ENCODE measurements around the gene SPATA4. TPM values are rescaled to one million over a fixed set of nuclear protein-coding genes. Genes with fewer than 3 reads are reported as not detected.

SPATA4 gene
- total and polyA plus RNA-seq, 2 donors (not counting 3 experiments of a cell fraction or from before 2014, with no cell fraction given): not detected

DNA sequence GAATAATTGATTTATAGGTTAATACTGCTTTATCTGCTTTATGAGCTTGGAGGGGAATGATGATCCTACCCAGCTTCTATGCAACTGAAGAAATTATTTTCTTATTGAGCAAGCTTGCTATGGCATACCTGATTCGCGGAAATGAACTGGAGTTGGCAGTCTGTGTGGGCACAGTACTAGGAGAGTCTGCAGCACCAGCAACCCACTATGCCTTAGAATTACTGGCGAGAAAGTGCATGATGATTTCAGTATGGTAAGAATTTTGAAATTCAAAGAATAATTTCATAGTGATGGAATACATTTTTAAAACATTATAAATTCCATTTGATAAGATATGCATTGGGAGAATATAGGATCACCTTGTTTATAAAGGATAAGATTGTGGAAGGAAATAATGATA is 32.3 kb downstream of the SPATA4 start:
- Histone ChIP-seq H3K9me3 (replicated peaks; ENCODE audit: control insufficient read depth, insufficient read depth, low read length) (no peaks in the 10 kb centered on the region), H3K9ac (replicated peaks; ENCODE audit: extremely low read depth, insufficient read depth, low read length) (no peak overlapping the region), H3K27ac (ENCODE audit: insufficient read depth, low read depth, low read length) (no peak overlapping the region), H3K36me3 (ENCODE audit: control insufficient read depth in 2 of 2, extremely low read depth in 1 of 2, insufficient read depth in 2 of 2, low read length in 2 of 2) (no peaks in the 10 kb centered on the region), H3K4me1 (ENCODE audit: control insufficient read depth, extremely low read depth, insufficient read depth, low read length) (no peaks in the 10 kb centered on the region), H3K4me3 (replicated peaks in 1 of 3; ENCODE audit: insufficient read depth in 1 of 3, low read depth in 1 of 3, low read length in 3 of 3) (no peak overlapping the region), H2AFZ (ENCODE audit: low read depth, low read length) (no peak overlapping the region), H3K27me3 (ENCODE audit: control insufficient read depth in 2 of 2, insufficient read depth in 2 of 2, low read length in 2 of 2) (no peaks in the 10 kb centered on the region), H3K79me2 (ENCODE audit: control insufficient read depth, insufficient read depth, low read length) (no peaks in the 10 kb centered on the region), H4K20me1 (replicated peaks; ENCODE audit: control insufficient read depth, extremely low read depth, insufficient read depth, low read length) (no peaks in the 10 kb centered on the region), H3K9me1 (replicated peaks; ENCODE audit: control insufficient read depth, extremely low read depth, insufficient read depth, low read length) (no peaks in the 10 kb centered on the region), H3K4me2 (ENCODE audit: insufficient read depth, low read length) (no peak overlapping the region)
- dilution Hi-C loops (cut with MboI; ENCODE audit: extremely low pct_ligation_motif_present, low sequenced_read_pairs): no loop called here
- TF ChIP-seq POLR2AphosphoS5 (IDR thresholded peaks at IDR 0.05; ENCODE audit: insufficient read depth, low read depth, low read length) (no peak), FOS (IDR thresholded peaks at IDR 0.05; ENCODE audit: borderline replicate concordance, insufficient read depth, low read length) (no peak), POLR2A (IDR thresholded peaks at IDR 0.05; ENCODE audit: low read depth, low read length) (no peak), MYC (IDR thresholded peaks at IDR 0.05; ENCODE audit: low read depth, low read length) (no peak), JUN (IDR thresholded peaks at IDR 0.05; ENCODE audit: borderline replicate concordance, insufficient read depth, insufficient read length, low read depth) (no peak), EZH2 (IDR thresholded peaks at IDR 0.05; ENCODE audit: borderline replicate concordance, low read depth, low read length, severe bottlenecking) (no peak), GATA2 (IDR thresholded peaks at IDR 0.05; ENCODE audit: insufficient read depth, insufficient read length, low read depth, low read length) (no peak)
- TF ChIP-seq, protein P1, sequence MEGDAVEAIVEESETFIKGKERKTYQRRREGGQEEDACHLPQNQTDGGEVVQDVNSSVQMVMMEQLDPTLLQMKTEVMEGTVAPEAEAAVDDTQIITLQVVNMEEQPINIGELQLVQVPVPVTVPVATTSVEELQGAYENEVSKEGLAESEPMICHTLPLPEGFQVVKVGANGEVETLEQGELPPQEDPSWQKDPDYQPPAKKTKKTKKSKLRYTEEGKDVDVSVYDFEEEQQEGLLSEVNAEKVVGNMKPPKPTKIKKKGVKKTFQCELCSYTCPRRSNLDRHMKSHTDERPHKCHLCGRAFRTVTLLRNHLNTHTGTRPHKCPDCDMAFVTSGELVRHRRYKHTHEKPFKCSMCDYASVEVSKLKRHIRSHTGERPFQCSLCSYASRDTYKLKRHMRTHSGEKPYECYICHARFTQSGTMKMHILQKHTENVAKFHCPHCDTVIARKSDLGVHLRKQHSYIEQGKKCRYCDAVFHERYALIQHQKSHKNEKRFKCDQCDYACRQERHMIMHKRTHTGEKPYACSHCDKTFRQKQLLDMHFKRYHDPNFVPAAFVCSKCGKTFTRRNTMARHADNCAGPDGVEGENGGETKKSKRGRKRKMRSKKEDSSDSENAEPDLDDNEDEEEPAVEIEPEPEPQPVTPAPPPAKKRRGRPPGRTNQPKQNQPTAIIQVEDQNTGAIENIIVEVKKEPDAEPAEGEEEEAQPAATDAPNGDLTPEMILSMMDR (IDR thresholded peaks at IDR 0.05; ENCODE audit: extremely low read depth in 1 of 2, insufficient read depth in 1 of 2, low read depth in 1 of 2, low read length in 2 of 2): no peak
- TF ChIP-seq, protein P2, sequence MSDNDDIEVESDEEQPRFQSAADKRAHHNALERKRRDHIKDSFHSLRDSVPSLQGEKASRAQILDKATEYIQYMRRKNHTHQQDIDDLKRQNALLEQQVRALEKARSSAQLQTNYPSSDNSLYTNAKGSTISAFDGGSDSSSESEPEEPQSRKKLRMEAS (IDR thresholded peaks at IDR 0.05; ENCODE audit: insufficient read depth, insufficient read length): no peak
- FAIRE-seq: no peak
- intact Hi-C loops (cut with micrococcal nuclease): no loop called here
- DNase-seq (ENCODE audit: low read depth, low spot score): no peak
- ChIA-PET CTCF (interaction anchor here (1.4 to 2.0 kb wide), 2 partner anchors 13 to 39 kb away, joined by 3 to 5 read pairs; no protein-coding TSS in a partner anchor), POLR2A (no interaction called here)
- BruUV-seq (replicated peaks): no TSS peak

Data from endothelial cell of umbilical vein (primary cell).